ENCODE results near the gene SIK3. TPM values are rescaled to one million over a fixed set of nuclear protein-coding genes. Genes with fewer than 3 reads are reported as not detected.

Gene SIK3
- total RNA-seq, 1 experiment from 2014 or later: 31.4 TPM

DNA sequence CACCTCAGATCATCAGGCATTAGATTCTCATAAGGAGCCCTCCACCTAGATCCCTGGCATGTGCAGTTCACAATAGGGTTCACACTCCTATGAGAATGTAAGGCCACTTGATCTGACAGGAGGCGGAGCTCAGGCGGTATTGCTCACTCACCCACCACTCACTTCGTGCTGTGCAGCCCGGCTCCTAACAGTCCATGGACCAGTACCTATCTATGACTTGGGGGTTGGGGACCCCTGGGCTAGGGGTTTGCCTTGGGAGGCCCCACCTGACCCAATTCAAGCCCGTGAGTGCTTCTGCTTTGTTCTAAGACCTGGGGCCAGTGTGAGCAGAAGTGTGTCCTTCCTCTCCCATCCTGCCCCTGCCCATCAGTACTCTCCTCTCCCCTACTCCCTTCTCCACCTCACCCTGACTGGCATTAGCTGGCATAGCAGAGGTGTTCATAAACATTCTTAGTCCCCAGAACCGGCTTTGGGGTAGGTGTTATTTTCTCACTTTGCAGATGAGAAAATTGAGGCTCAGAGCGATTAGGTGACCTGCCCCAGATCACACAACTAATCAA, 266.4 kb downstream of the SIK3 start:
- H3K9ac ChIP-seq (ENCODE audit: extremely low read depth, insufficient read length, low read length): no peak overlapping the region
- H3K14ac ChIP-seq (ENCODE audit: insufficient read depth, low read length): no peak overlapping the region
- DNase-seq: no peak
- peaks cover 10 to 17% of the 10 kb centered on the region in 2 experiments for H3K4me1 Mint-ChIP-seq
- no peak overlapping the region for H3K23ac ChIP-seq (ENCODE audit: insufficient read length, low read depth, low read length)
- peaks cover 3 to 5% of the 10 kb centered on the region in 2 experiments; a peak in 3 of 5 replicates for H3K9me3 Mint-ChIP-seq
- no CpG with 5 or more reads among the region's 7 CpGs for WGBS (ENCODE audit: extremely low coverage, insufficient read length, low lambda C conversion rate)
- no peak overlapping the region for H2AFZ ChIP-seq (ENCODE audit: low read length)
- H3K27me3 Mint-ChIP-seq (ENCODE audit: low read depth): peaks cover 24% of the 10 kb centered on the region
- peaks cover 6% of the 10 kb centered on the region for H3K23me2 ChIP-seq (ENCODE audit: insufficient read length, low read depth, low read length, poor library complexity, severe bottlenecking)
- no peak overlapping the region for H2BK15ac ChIP-seq (ENCODE audit: low read depth, low read length)
- H3K18ac ChIP-seq (ENCODE audit: insufficient read length, low read depth, low read length): no peak overlapping the region
- H3K56ac ChIP-seq (ENCODE audit: insufficient read length, low read depth, low read length): no peak overlapping the region
- H3K4me3 Mint-ChIP-seq: no peak overlapping the region
- H3K27ac Mint-ChIP-seq: no peak overlapping the region
- no peak overlapping the region for H2BK5ac ChIP-seq (ENCODE audit: insufficient read length, low read length)
- H2BK20ac ChIP-seq (ENCODE audit: low read depth, low read length, poor library complexity, severe bottlenecking): no peak overlapping the region
- no peak overlapping the region for H2AK5ac ChIP-seq (ENCODE audit: insufficient read length, low read length)
- no peaks in the 10 kb centered on the region for H3K27me3 ChIP-seq (ENCODE audit: insufficient read depth, low read length)
- no peak overlapping the region for H4K91ac ChIP-seq (ENCODE audit: insufficient read length, low read depth, low read length)
- H4K8ac ChIP-seq (replicated peaks; ENCODE audit: insufficient read length, low read depth, low read length): no peak overlapping the region
- H4K20me1 ChIP-seq (ENCODE audit: control insufficient read depth, insufficient read depth, insufficient read length): no peaks in the 10 kb centered on the region
- H3K36me3 Mint-ChIP-seq (ENCODE audit: insufficient read depth in 1 of 3, low read depth in 3 of 3): no peaks in the 10 kb centered on the region; a peak in 1 of 7 replicates
- no peaks in the 10 kb centered on the region for H3K79me1 ChIP-seq (ENCODE audit: insufficient read depth, low read depth, low read length, poor library complexity, severe bottlenecking)
- H2BK120ac ChIP-seq (ENCODE audit: low read depth, low read length, poor library complexity, severe bottlenecking): no peak overlapping the region
- H3K9me3 ChIP-seq (ENCODE audit: control insufficient read depth, low read depth, low read length): no peaks in the 10 kb centered on the region
- no peak overlapping the region for H3K27ac ChIP-seq (ENCODE audit: insufficient read length, low read depth, low read length)
- TF ChIP-seq, protein P1, sequence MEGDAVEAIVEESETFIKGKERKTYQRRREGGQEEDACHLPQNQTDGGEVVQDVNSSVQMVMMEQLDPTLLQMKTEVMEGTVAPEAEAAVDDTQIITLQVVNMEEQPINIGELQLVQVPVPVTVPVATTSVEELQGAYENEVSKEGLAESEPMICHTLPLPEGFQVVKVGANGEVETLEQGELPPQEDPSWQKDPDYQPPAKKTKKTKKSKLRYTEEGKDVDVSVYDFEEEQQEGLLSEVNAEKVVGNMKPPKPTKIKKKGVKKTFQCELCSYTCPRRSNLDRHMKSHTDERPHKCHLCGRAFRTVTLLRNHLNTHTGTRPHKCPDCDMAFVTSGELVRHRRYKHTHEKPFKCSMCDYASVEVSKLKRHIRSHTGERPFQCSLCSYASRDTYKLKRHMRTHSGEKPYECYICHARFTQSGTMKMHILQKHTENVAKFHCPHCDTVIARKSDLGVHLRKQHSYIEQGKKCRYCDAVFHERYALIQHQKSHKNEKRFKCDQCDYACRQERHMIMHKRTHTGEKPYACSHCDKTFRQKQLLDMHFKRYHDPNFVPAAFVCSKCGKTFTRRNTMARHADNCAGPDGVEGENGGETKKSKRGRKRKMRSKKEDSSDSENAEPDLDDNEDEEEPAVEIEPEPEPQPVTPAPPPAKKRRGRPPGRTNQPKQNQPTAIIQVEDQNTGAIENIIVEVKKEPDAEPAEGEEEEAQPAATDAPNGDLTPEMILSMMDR (conservative IDR thresholded peaks at IDR 0.05): no peak
- H3T11ph ChIP-seq (ENCODE audit: low read length): no peak overlapping the region
- no peak overlapping the region for H3K4ac ChIP-seq (ENCODE audit: low read depth, low read length)
- H3K79me2 ChIP-seq (ENCODE audit: insufficient read depth, low read length): no peaks in the 10 kb centered on the region
- no peak overlapping the region for H2BK12ac ChIP-seq (ENCODE audit: insufficient read length, low read depth, low read length)
- no peaks in the 10 kb centered on the region for H3K4me1 ChIP-seq (ENCODE audit: insufficient read depth, low read length)
- H4K5ac ChIP-seq (ENCODE audit: insufficient read length, low read depth, low read length): no peak overlapping the region
- no peak overlapping the region for H3K4me2 ChIP-seq (ENCODE audit: insufficient read depth, insufficient read length, low read length)
